ENCODE measurements around the gene MEI4.

MEI4 gene, protein sequence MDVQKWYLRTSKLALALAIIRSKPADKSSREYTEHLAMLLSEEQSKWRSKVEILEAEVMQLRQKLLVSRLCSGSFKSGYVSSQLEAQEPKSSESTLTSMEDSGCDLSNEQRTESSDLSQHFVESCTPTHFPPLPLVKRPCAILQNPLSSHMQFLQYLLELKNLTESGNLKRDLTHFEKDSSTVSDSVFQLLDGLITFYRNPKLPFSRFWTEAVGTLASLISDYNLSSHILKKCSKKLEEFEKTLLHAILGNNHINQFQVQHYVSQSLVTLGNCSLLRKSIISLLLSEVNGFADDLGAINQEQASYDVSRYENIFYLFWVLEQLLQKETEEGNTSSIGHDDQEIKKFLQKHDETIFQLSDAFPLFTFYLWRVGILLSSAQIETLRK

DNA sequence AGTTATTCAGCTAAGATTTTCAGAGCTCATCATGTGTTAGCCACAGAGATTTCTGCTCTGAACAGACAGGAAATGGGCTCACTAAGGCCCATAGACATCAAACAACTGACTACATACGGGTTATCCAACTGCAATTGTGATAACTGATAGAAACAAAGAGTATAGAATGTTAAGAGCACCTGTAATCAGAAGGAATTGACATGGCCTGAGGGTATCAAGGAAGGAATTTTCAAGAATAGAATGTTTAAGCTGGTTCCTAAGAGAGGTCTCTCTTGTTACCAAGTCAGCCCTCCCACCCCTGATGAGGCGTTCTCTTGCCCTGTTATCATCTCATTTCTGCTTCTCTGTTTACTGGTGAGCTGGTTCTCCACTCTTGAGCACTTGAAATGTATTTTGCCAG, at the start of gene MEI4:
Gene MEI4 (plus strand): TSS at position 301 of the 400 bp plus-strand sequence. CDS start 37,633 bp downstream, outside the sequence.
- ChIA-PET POLR2A (ENCODE audit: low non-redundant PET) (no interaction called here), CTCF (interaction anchor here (0.6 kb wide), 1 partner anchor 117 kb away, joined by 3 read pairs; no protein-coding TSS in a partner anchor)
- no peak within 1 kb of the TSS for H3K27ac ChIP-seq
- no peak for DNase-seq (ENCODE audit: low spot score)
- TF ChIP-seq, protein P1, sequence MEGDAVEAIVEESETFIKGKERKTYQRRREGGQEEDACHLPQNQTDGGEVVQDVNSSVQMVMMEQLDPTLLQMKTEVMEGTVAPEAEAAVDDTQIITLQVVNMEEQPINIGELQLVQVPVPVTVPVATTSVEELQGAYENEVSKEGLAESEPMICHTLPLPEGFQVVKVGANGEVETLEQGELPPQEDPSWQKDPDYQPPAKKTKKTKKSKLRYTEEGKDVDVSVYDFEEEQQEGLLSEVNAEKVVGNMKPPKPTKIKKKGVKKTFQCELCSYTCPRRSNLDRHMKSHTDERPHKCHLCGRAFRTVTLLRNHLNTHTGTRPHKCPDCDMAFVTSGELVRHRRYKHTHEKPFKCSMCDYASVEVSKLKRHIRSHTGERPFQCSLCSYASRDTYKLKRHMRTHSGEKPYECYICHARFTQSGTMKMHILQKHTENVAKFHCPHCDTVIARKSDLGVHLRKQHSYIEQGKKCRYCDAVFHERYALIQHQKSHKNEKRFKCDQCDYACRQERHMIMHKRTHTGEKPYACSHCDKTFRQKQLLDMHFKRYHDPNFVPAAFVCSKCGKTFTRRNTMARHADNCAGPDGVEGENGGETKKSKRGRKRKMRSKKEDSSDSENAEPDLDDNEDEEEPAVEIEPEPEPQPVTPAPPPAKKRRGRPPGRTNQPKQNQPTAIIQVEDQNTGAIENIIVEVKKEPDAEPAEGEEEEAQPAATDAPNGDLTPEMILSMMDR (conservative IDR thresholded peaks at IDR 0.05; ENCODE audit: low read depth) = no peak

DNA sequence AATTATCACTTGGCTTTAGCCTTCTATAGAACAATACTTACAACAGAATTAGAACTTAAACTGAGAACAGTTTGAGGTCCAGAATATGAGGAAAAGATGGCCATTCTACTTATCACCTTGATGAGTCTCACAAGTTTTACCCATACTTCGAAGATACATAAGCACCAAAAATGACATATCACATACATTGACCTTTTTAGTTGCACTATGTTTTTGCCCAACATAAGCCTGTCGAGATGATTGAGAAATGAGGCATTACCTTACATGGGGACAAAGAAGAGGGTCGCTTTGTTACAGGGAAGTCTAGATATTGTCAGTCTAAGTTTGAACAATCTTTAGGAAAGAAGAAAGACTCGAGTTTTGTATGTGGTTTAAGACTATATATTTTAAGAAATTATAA, 48.4 kb upstream of the MEI4 start:
- ChIA-PET POLR2A (ENCODE audit: low non-redundant PET) (no interaction called here), CTCF (no interaction called here)
- no peak for DNase-seq (ENCODE audit: low spot score)
- TF ChIP-seq, protein P1 (conservative IDR thresholded peaks at IDR 0.05; ENCODE audit: low read depth) = no peak
- H3K27ac ChIP-seq = no peak overlapping the region

DNA sequence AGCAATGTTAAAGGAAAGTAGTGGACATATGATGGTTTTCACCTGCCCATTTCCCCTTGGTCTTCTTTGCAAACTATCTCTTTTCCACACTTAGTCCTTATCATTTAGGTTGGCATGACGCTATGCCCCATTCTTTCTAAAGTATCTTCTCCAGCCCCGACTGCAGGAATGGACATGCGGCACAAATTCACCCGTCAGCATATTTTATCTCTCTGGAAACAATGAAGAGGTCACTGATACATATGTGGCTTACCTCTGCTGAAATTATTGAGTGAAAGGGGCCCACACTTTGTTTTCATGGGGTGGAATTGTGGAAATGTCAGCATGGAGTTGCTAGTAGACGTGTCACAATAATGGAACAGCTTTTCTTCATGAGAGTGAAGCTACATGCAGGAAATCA, 45.8 kb upstream of the MEI4 start:
- ChIA-PET CTCF (no interaction called here), POLR2A (ENCODE audit: low non-redundant PET) (no interaction called here)
- H3K27ac ChIP-seq = no peak overlapping the region
- TF ChIP-seq, protein P1 (conservative IDR thresholded peaks at IDR 0.05; ENCODE audit: low read depth) = no peak
- no peak for DNase-seq (ENCODE audit: low spot score)

DNA sequence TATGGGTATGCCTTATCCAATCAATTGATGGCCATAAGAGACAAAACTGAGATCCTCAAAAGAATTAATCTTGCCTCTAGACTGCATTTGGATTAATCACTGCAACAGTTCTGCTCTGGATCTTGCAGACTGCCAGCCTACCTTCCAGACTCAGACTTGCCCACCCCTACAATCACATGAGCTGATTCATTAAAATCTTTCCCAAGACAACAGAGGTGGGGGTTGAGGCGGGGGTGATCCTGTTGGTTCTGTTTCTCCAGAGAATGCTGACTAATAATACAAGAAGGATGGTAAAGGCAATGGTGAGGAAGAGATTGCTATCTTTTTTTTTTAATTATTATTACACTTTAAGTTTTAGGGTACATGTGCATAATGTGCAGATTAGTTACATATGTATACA, 43.7 kb upstream of the MEI4 start:
- POLR2A ChIA-PET (ENCODE audit: low non-redundant PET) = no interaction called here
- CTCF ChIA-PET = no interaction called here
- DNase-seq (ENCODE audit: low spot score) = no peak
- H3K27ac ChIP-seq = no peak overlapping the region
- TF ChIP-seq, protein P1 (conservative IDR thresholded peaks at IDR 0.05; ENCODE audit: low read depth) = no peak

DNA sequence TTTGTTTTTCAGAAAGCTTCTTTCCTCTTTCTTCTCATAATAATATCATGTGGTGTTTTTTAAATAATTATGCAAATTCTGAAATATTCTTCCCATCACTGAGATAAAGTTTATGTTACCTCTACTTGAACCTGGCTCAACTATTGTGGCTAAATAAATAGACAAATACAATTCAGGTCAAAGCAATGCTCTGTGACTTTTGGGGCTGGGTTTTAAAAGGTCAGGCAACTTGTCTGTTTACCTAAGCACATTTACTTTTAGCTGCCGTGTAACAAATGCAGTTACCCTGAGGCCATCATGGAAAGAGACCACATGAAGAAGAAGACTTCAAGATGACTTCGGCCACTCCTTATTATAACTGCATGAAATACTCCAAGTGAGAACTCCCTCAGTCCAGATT, 33.7 kb upstream of the MEI4 start:
- no peak for DNase-seq (ENCODE audit: low spot score)
- no peak overlapping the region for H3K27ac ChIP-seq
- TF ChIP-seq, protein P1 (conservative IDR thresholded peaks at IDR 0.05; ENCODE audit: low read depth) = no peak
- POLR2A ChIA-PET (ENCODE audit: low non-redundant PET) = no interaction called here
- CTCF ChIA-PET = no interaction called here

DNA sequence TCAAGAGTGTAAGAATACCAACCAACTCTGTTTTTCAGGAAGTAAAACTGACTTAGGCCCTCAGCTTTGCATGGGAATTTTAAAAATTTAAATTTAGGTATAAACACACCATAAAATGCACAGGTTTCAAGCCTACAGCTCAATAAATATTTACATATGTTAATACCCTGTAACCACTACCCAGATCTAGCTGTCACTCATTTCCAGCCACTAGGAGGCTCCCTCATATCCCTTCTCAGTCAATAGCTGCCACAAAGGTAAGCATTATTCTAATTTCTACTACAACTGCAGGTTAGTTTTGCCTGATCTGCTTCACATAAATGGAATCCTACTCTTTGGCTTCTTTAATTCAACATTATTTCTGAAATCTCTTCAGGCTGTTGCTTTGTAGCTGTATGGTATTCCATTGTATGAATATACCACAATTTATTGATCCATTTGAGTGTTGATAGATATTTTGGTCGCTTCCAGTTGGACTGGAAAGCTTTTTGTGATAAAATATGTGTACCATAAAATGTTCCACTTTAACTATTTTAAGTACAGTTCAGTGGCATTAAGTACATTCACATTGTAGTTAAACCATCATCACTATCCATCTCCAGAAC, 32.5 kb upstream of the MEI4 start:
- peak; percentile 17 for DNase-seq (ENCODE audit: low spot score)
- POLR2A ChIA-PET (ENCODE audit: low non-redundant PET) = no interaction called here
- CTCF ChIA-PET = interaction anchor here (0.6 to 1.1 kb wide), 5 partner anchors 57 to 783 kb away, joined by 3 to 4 read pairs (median 3); no protein-coding TSS in a partner anchor
- no peak overlapping the region for H3K27ac ChIP-seq
- TF ChIP-seq, protein P1 (conservative IDR thresholded peaks at IDR 0.05; ENCODE audit: low read depth) = no peak; the same call in 1 of the 2 replicates

Measured in RWPE1 (cell line).